Left forelimb (tissue), 1 donor: ENCODE results near the gene ISLR2.
A peak's percentile ranks its signal among the peaks of the same experiment; 100 is the strongest.
"Not testable (repeated sequence)": the region's sequence is repeated elsewhere in the genome, so short reads cannot be mapped to it uniquely, and the experiment has no call there.

Source experiments
- DNase-seq: peaks from one replicate; pipeline ENCODE4 v3.0.0-alpha.2; 2018; ENCODE audit warnings: low spot score

ISLR2 gene

DNA sequence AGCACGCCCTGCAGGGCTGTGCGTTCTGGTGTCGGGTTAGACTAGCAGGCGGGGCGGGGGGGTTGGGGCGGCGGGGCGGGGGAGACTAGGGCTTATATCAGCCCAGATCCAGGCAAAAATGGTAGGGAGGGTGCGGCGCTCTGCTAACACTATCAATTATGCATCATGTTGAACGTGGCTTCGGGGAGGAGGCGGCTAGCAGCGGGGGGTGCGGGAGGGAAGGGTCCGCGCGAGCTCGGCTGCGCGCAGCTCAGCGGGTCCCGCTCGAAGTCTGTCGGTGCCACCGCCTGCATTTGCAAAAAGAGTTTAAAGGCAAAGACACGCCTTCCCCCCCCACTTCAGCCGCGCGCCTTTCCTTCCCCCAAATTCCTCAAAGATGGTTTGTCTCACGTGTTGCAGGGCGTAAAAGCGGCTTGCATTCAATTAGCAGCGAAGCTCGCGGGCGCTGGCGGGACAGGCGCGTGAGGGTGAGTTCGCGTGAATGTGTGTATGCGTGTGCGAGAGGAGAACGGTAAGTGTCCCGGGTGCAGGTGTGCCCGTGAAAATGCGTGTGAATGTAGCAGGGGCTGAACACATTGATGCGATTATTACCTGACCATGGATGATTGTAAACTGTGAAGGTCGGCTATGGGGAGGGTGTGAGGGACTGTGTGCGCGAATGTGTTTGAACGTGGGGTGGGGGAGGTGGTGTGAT, at the start of gene ISLR2:
Gene ISLR2, plus strand, starts transcription at position 432 of the 694 bp plus-strand sequence. CDS start 2,169 bp downstream, outside the sequence.
- DNase-seq, result no peak

- not testable (repeated sequence) for DNase-seq
Measured at GRCh38 chr15:74082450-74082849, 47.9 kb upstream of the ISLR2 start, which contains the start of gene GOLGA6A. GOLGA6A (minus strand) TSS chr15:74082550; CDS start chr15:74082509, 41 bp downstream.

- DNase-seq, result not testable (repeated sequence)
Measured at GRCh38 chr15:74094567-74094966, 35.8 kb upstream of the ISLR2 start.

- not testable (repeated sequence) for DNase-seq
Measured at GRCh38 chr15:74095610-74096009, 34.8 kb upstream of the ISLR2 start.

DNA sequence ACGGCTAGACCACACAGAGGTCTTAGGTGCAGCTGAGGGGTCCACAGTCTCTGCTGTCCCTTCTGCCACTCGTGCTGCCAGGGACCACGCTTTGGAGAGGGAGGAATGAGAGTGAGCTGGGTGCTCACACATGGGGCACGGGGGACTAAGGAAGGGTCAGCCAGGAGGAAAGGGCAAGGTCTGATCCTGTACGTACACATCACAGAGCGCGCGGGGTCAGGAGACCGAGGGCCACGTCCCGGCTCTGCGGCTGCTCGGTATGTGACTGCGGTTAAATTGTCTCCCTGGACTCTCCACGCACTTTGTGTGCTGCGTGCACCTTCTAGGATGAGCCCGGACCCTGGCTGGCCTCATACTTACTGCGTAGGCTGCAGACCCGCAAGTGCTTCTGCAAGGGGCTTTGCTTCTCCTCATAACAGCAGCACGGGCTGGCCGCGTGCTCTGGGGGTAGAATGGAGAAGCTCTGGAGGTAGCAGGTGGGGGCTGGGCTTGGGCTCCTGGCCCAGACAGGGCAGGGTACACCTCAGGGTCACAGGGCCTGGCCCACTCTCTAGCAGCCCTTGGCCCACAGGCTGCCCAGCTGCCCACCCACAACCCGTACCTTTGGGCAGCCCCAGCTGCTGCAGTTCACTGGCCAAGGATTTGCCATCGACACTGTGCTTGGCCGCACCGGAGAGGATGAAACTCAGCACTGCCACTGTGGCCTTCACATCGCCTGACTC, 33.5 kb upstream of the ISLR2 start:
- DNase-seq, result not testable (repeated sequence)

DNA sequence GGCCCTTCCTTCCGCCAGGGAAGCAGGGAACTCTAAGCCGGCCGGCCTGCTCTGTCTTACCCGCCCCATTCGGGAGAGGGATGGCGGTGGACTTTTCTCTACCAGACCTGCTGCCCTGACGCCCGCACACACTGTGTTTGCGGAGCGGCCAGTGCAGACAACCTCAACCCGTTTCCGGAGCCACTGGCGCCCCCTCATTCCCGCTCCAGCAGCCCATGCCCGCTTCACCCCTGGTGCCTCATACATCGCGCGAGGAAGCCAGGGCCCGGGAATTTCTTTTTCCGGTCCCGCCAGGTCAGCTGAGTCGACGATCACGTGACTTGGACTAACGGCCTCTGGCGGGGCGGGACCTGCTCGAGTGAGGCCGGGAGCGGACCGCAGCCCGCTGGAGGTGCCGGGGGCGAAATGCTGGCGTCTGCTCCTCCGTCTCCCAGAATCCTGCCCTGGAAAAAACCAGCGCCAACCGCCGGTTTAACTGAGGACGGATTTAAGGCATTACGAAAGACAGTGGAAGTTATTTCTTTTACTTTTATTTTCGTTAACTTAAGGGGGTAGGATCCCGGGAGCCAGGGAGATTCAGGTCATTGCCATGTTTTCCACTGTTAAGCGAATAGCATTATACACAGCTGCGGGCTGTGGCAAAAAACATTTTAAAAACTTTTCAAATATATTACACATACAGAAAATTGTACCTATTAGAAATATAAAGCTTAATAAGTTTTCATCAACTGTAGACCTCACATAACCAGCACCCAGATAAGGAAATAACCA, 30.2 kb upstream of the ISLR2 start:
- DNase-seq, result peak; percentile 93

DNA sequence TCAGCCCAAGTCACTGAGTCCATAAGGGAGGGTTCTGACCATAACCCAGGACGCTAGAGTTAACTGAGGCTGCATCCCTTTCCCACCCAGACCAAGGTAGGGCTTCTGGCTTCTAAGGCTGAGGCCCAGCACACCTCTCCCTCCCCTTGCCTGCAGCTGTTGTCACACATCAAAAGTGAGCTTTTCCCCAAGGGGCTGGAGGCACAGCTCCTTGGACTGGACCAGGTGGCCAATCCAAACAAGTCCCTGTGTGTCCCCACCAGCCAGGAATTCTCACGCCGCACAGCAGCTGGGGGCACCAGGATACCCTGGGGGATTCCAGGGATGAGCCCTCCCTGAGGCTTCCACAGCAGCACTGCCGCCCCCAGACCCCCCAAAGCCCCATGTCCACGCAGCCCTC, 22.3 kb upstream of the ISLR2 start:
- no peak for DNase-seq

- DNase-seq, result not testable (repeated sequence)
Measured at GRCh38 chr15:74108611-74109010, 21.8 kb upstream of the ISLR2 start.

DNA sequence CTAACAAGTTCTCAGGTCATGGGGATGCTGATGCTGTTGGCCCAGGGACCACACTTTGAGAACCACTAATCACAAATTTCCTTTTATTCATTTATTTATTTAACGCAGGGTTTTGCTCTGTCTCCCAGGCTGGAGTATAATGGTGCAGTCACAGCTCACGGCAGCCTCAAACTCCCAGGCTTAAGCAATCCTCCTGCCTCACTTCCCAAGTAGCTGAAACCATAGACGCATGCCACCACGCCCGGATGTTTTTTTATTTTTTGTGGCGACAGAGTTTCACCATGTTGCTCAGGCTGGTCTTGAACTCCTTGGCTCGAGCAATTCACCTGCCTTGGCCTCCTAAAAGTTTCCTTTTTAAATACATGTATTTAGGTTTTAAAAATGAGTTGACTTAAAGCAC, 20.7 kb upstream of the ISLR2 start:
- DNase-seq, result no peak

GRCh38 chr15:74120426-74120825, 10.0 kb upstream of the ISLR2 start:
- no peak for DNase-seq

GRCh38 chr15:74121039-74121438, 9.3 kb upstream of the ISLR2 start:
- DNase-seq, result no peak

GRCh38 chr15:74121858-74122257, 8.5 kb upstream of the ISLR2 start:
- DNase-seq, result no peak

DNA sequence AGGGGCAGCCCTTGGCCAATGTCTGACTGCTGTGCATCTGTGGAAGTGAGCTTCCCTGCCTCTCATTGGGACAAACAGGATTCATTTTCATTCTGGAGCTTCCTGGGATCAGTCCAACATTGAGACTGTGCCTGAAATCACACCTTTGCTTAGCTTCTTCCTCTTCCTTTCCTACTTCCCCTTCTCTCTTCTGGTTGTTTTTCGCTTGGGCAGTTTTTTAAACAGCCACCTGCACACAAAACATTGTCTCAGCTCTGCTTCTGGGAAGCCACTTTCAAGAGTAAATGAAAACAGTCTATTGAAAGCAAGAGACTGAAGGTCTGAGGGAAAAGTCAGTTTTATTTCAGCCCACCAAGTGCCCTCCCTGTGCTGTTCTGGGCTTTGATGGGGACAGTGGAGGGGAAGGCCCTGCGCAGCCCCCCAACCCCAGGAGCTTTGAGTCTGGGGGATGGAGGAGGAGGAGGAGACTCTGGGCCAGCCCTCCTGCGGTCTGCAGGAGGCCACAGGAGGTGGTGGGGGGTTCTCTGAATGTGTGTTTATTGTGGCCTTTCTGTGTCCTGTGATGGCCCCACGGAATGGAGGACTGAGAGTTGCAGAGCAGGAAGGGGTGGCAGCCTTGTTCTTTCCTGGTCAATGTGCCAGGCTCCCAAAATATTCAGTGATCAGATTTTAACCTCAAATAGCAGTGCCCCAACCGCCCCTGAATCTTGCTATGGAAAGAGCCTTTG, 7.8 kb upstream of the ISLR2 start:
- DNase-seq, result no peak

- no peak for DNase-seq
Measured at GRCh38 chr15:74123131-74123429, 7.3 kb upstream of the ISLR2 start.

DNA sequence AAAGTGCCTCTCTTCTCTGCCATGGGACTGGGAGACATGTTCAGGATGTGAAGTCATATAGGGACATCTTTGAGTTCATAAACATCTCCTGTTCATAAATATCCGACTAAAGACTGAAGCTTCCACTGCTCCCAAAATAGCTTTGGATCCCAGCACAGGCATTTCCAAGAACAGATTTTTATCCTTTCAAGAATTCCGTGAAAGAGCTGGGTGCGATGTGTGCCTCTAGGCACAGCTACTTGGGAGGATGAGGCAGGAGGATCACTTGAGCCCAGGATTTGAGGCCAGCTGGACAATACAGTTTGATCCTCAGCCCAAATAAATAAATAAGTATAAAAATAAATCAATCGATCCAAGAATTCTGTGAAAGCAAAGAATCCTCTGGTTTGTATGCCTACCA, 6.7 kb upstream of the ISLR2 start:
- DNase-seq, result no peak

DNA sequence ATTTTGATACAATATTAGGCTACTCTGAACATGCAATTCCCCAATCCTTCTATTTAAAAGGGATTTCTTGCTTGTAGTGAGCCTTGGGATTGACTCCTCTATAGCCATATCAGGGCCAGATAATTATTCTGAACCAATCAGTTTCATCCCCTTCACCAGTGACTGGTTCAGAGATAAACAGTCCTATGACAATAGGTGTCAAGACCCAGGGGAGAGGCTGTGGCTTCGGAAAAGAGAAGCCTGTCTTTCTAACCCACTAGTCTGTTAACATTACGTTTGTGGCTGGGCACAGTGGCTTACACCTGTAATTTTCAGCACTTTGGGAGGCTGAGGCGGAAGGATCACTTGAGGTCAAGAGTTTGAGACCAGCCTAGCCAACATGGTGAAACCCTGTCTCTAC, 6.2 kb upstream of the ISLR2 start:
- DNase-seq, result no peak

GRCh38 chr15:74124759-74125158, 5.6 kb upstream of the ISLR2 start:
- no peak for DNase-seq

GRCh38 chr15:74127255-74127953, 3.0 kb upstream of the ISLR2 start:
- DNase-seq, result peak; percentile 95

DNA sequence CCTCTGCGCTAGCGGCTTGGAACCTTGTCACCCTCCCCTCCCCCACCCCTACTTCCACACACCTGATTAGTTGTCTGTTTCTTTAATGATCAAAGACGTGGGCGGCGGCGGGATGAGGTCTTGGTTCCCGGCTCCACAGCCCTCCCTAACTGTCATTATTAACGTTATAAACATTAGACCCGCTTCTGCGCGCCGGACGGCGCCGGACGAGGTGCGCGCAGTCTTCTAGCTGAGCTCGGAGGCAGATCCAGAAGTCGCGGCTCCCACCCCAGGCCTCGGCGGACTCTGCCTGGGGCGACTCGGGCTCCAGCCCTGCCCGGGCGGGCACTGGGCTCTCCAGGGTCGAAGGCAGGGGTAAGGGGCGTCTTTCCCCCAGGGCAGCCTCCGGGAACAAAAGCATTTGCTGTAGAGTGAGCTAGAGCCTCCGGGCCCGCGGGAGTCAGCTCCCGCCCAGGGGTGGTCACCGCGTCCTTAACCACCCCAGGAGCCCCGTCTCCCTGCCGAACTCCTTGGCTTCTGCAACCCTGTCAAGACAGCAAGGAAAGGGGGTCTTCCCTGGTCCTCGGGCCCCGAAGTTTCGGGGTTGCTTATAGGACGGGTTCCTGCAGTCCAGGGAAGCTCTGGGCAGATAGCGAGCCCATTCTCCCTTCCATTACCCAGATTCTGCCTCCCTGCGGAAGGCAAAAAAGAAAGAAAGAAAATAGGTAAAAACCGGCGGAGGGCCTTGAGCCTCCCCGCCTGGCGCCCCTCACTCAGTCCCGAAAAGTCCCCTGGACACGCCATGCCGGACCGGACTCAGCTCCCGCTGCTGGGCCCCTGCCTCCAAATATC, 2.2 kb upstream of the ISLR2 start:
- no peak for DNase-seq

DNA sequence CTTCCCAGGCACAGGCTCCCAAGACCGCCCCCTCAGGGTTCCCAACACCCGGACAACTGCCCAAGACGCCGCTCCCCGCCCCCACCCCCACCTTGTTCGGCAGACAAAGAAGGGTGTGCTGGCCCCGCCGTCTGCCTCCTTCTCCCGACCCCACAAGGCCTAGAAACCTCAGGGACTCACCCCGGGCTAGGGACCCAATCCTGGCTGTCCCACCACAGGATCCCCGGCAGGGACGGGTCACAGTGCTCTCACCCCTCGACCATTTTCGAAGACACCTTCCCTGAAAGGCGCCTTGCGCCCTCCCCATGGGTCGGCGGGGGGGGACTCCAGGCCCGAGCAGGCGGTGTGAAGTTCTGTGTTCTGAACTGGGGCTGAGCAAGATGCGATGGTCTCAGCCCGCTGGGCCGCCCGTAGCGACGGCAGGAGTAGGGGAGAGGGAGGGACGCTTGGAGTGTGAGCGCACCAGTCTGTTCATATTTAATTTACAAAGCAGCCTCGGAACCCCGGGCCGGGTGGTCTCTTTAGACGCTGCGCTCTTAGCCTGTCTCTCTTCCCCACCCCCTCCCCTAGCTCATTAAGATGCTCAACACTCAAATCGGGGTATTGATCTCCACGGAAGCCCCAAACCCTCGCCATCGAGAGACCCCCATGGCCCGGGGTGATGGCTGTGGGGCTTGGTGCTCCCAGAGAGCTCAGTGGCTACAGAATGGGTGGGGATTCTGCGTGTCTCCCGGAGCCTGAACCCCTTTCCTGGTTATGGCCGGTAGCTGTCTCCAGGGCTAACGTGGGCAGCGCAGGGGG, 1.4 kb upstream of the ISLR2 start:
- DNase-seq, result no peak
